Measurements from ENCODE around the gene STK33. TPM values are rescaled to one million over a fixed set of nuclear protein-coding genes. Genes with fewer than 3 reads are reported as not detected.

The STK33 gene
- total RNA-seq, 1 donor = 1.1 TPM

GRCh38 chr11:8581300-8581699 lies 12.7 kb downstream of the STK33 start:
- TF ChIP-seq, protein P1, sequence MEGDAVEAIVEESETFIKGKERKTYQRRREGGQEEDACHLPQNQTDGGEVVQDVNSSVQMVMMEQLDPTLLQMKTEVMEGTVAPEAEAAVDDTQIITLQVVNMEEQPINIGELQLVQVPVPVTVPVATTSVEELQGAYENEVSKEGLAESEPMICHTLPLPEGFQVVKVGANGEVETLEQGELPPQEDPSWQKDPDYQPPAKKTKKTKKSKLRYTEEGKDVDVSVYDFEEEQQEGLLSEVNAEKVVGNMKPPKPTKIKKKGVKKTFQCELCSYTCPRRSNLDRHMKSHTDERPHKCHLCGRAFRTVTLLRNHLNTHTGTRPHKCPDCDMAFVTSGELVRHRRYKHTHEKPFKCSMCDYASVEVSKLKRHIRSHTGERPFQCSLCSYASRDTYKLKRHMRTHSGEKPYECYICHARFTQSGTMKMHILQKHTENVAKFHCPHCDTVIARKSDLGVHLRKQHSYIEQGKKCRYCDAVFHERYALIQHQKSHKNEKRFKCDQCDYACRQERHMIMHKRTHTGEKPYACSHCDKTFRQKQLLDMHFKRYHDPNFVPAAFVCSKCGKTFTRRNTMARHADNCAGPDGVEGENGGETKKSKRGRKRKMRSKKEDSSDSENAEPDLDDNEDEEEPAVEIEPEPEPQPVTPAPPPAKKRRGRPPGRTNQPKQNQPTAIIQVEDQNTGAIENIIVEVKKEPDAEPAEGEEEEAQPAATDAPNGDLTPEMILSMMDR (IDR thresholded peaks at IDR 0.05; ENCODE audit: insufficient read depth, low read length) = no peak
- peak; percentile 11 for DNase-seq (ENCODE audit: low read depth)
- no peak overlapping the region for H3K4me3 ChIP-seq (ENCODE audit: low read depth, low read length)

- DNase-seq (ENCODE audit: low read depth) = no peak
- TF ChIP-seq, protein P1 (IDR thresholded peaks at IDR 0.05; ENCODE audit: insufficient read depth, low read length) = no peak
Measured at GRCh38 chr11:8577791-8578581, 16.0 kb downstream of the STK33 start.

DNA sequence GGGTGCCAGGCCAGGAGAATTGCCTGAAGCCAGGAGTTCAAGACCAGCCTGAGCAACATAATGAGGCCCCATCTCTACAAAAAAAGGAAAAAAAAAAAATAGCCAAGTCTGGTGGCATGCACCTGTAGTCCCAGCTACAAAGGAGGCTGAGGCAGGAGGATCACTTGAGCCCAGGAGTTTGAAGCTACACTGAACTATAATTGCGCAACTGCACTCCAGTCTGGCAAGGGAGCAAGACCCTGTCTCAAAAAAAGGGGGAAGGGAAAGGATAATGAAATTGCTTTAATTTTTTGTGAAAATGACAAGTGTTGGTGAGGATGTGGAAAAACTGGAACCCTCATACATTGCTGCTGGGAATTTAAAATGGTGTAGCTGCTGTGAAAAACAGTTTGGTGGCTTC lies 19.2 kb downstream of the STK33 start:
- no peak for DNase-seq (ENCODE audit: low read depth)
- no peak overlapping the region for H3K4me3 ChIP-seq (ENCODE audit: low read depth, low read length)
- TF ChIP-seq, protein P1 (IDR thresholded peaks at IDR 0.05; ENCODE audit: insufficient read depth, low read length) = no peak

More at GRCh38 chr11:8577791-8578581, 16.0 kb downstream of the STK33 start:
- no peak overlapping the region for H3K4me3 ChIP-seq (ENCODE audit: low read depth, low read length)

DNA sequence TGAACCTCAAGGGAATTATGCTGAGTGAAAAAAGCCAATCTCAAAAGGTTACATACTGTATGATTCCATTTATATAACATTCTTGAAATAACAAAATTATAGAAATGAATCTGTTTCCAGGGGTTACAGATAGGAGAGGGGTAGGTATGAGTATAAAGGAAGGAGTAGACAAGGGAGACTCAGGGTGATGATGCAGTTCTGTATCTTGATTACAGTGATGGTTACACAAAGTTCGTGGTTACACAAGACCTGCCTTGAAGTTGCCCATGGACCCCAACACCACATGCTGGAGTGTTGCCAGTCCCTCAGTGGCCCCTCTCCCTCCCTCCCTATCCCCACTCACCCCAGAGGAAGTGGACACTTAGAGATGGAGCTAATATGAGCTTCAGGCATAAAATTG lies 20.3 kb downstream of the STK33 start:
- DNase-seq (ENCODE audit: low read depth) = no peak
- TF ChIP-seq, protein P1 (IDR thresholded peaks at IDR 0.05; ENCODE audit: insufficient read depth, low read length) = no peak
- no peak overlapping the region for H3K4me3 ChIP-seq (ENCODE audit: low read depth, low read length)

DNA sequence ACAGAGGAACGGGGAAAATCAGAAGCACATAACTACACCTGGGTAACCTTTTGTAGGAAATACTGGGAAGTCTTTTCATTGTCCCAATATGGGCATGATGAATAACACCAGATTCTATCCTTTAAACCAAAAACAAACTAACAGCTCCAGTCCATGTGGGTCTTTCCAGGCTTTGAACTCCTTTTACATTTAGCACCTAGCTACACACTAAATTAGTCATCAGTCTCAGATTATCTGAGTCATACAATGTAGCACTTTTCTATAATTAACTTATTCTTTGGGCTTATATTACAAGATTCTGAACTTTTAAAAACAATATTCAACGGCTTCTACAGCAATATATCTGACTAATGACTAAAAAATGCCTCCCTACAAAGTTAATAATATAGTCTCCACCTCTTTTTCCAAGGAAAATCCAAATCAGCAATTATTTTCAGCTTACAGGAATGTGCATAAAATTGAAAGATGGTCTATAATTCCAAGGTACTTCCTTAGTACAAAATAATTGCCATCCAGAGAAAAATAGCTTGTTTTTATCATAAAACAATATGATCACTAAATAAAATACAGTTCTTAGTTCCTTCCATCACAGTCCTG lies 26.3 kb downstream of the STK33 start:
- H3K4me3 ChIP-seq (ENCODE audit: low read depth, low read length) = no peak overlapping the region
- peak; percentile 17 for DNase-seq (ENCODE audit: low read depth)
- TF ChIP-seq, protein P1 (IDR thresholded peaks at IDR 0.05; ENCODE audit: insufficient read depth, low read length) = no peak

- TF ChIP-seq, protein P1 (IDR thresholded peaks at IDR 0.05; ENCODE audit: insufficient read depth, low read length) = peak; percentile 44
- DNase-seq (ENCODE audit: low read depth) = peak; percentile 71
- no peak overlapping the region for H3K4me3 ChIP-seq (ENCODE audit: low read depth, low read length)
Measured at GRCh38 chr11:8566613-8567210, 27.3 kb downstream of the STK33 start.
